ENCODE measurements around the gene DGCR6.

DNA sequence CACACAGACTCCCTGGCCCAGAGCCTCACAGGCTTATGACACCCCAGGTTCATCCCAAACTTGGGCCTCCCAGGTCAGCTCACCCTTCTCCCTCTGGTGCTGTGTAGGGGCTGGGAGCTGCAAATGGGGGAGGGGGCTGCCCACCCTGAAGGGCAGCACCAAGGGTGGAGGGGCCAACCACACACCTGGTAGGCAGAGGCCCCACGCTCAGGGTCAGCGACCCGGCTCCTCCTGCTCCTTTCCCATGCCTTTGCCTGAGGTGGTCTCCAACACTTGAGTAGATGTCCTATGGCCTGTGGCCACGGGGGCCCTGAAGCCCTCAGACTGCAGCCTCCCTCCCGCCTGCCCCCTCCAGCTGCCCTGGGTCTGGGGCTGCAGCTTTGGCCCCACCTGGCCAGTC lies 3.4 kb downstream of the DGCR6 start:
- no peak for TF ChIP-seq POLR2A (IDR thresholded peaks at IDR 0.05)
- TF ChIP-seq, protein P1, sequence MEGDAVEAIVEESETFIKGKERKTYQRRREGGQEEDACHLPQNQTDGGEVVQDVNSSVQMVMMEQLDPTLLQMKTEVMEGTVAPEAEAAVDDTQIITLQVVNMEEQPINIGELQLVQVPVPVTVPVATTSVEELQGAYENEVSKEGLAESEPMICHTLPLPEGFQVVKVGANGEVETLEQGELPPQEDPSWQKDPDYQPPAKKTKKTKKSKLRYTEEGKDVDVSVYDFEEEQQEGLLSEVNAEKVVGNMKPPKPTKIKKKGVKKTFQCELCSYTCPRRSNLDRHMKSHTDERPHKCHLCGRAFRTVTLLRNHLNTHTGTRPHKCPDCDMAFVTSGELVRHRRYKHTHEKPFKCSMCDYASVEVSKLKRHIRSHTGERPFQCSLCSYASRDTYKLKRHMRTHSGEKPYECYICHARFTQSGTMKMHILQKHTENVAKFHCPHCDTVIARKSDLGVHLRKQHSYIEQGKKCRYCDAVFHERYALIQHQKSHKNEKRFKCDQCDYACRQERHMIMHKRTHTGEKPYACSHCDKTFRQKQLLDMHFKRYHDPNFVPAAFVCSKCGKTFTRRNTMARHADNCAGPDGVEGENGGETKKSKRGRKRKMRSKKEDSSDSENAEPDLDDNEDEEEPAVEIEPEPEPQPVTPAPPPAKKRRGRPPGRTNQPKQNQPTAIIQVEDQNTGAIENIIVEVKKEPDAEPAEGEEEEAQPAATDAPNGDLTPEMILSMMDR (IDR thresholded peaks at IDR 0.05 in 4 of 5, conservative IDR thresholded peaks at IDR 0.05 in 1 of 5) = no peak

All from gastrocnemius medialis (tissue), 4 donors.